GM12891 (cell line): ENCODE measurements around the gene FAM83F.

Source experiments
- POLR2AphosphoS5 ChIP-seq: IDR thresholded peaks from 2 replicates; pipeline ENCODE4 v1.6.1; 2011; ENCODE audit warnings: low read depth, low read length, control low read depth
- TAF1 ChIP-seq: IDR thresholded peaks from 2 replicates; pipeline ENCODE4 v1.6.1; 2011; ENCODE audit warnings: low read depth, low read length, control low read depth

- TF ChIP-seq TAF1 (no peak), POLR2AphosphoS5 (no peak)
Observed at GRCh38 chr22:40065981-40066380, 71.2 kb downstream of the FAM83F start.
